Hematopoietic multipotent progenitor cell treated with erythropoietin and hydrocortisone succinate and interleukin-3 and kit ligand, for 6 days (in vitro differentiated cells): ENCODE results near the gene UBE2D1.
A peak's percentile ranks its signal among the peaks of the same experiment; 100 is the strongest.
"Not testable (repeated sequence)": the region's sequence is repeated elsewhere in the genome, so short reads cannot be mapped to it uniquely, and the experiment has no call there.

Experiments used
- DNase-seq: peaks from one replicate; pipeline ENCODE4 v3.0.0-alpha.2; 2015

The UBE2D1 gene

DNA sequence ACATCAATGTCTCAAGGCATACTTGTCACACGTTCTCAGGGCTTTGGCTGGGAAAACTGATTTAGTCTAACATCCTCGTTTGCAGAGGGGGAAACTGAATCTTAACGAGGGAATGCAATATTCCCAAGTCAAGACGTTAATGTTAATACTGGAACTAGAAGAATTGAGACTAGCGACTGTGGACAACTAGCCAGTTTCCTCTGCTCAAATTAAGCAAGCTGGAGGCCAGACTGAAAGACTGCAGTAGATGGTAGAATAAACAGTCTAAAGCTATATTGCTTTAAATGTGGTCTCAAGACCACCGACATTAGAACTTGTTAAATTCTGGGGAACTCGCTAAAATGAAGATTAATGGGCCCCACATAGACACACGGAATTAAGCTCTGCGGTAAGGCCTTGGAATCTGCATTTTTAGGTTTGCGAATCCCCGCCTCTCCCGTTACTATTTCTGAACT is 49.8 kb downstream of the UBE2D1 start:
- no peak for DNase-seq

DNA sequence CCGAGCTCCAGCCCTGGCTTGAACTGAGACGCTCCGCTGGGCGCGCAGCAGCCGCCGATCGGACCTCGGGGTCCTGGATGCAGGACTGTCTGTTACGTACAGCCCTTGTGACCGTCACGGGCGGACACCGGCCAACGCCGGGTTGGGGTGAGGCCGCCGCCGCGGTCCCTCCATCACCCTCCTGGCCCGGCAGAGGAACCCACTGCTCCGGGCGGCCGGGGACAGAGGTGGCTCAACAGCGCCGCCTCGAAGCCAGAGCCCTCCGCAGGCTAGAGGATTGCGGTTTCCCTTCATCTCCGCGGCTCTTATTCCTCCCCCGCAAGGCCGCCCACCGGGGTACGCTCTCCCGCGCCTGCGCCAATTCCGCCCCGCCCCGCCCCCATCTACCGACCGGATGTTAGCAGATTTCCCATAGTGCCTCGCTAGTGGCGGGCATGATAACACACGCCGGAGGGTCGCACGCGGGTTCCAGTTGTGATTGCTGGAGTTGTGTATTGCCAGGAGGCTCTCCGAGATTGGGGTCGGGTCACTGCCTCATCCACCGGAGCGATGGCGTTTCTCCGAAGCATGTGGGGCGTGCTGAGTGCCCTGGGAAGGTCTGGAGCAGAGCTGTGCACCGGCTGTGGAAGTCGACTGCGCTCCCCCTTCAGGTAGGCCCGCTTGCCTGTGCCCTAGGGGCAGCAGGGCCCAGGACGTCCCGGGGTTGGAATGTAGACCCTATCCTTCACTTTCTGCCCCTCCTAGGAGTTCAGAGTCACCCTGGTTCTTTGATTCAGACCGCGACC is 50.4 kb downstream of the UBE2D1 start, which contains the start of gene TFAM:
TFAM (plus strand) TSS at position 412 of the 785 bp plus-strand sequence; CDS start at position 550, 138 bp downstream.
- DNase-seq, result peak; percentile 95

DNA sequence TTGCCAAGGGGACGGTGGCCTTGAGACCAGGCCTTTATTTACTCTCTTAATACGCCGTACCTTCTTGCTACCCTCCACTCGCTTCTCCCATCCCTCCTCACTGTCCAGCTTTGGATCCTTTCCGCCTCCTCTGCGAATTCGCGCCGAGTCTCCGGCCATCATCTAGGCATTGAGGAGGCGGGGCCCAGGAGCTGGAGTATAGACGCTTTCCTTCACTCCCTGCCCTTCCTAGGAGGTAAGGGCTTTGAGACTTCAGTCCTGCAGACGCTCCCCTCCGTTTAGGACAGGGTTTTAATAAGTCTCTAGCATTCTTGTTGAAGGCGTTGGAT is 50.9 kb downstream of the UBE2D1 start:
- peak; percentile 71 for DNase-seq

GRCh38 chr10:58389024-58389423 is 54.2 kb downstream of the UBE2D1 start:
- no peak for DNase-seq

GRCh38 chr10:58393317-58393716 is 58.5 kb downstream of the UBE2D1 start:
- no peak for DNase-seq

- DNase-seq, result no peak
These were observed 59.7 kb downstream of the UBE2D1 start for GRCh38 chr10:58394471-58394870.

GRCh38 chr10:58396057-58396456 is 61.3 kb downstream of the UBE2D1 start:
- no peak for DNase-seq

GRCh38 chr10:58397830-58398229 is 63.0 kb downstream of the UBE2D1 start:
- no peak for DNase-seq

DNA sequence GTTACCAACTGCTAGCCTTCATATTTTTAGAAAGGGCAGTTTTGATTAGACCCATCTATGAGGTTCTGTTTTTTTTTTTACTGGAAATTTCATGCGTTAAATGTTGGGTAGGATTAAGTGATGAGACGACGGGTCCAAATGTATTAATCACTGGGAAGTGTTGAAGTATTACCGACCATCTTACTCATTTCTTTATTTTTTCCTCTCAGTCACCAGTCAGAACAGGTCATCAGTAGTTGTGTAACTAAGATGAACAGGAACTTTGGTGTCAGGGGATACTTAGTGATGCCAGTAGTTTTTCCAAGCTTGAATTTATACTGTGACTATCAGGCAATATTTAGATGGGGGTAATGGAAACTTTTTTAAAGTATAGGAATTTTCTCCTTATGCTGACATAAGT is 64.6 kb downstream of the UBE2D1 start:
- DNase-seq, result no peak

GRCh38 chr10:58400609-58401008 is 65.8 kb downstream of the UBE2D1 start:
- DNase-seq, result no peak

GRCh38 chr10:58404001-58404400 is 69.2 kb downstream of the UBE2D1 start:
- no peak for DNase-seq

DNA sequence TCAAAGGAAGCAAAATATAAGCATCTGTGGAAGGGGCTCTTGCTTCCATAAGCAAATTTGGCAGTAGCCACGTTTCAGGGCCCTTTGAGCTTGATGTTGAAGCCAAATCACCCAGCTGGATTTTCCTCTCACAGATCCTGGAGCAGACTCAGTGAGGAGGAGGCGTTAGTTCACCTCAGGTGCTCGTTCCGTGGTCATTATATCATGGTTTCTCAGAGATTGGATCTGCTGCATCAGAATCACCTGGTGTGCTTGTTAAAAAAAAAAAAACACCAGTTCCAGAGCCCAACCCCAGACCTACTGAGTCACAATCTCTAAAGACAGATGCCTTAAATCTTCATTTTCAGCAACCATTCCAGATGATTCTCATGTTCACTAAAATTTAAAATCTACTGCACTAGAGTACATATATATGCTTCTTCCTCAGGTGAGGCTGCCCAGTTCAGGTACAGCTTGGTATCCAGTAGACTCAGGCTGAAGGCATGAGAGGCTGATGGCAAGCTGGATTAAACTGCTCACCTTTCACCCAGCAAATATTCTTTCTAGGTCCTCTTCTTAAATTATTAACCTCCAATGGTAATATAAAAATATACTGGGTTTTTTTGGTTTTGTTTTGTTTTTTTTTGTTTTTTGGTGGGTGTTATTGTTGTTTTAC is 75.3 kb downstream of the UBE2D1 start:
- no peak for DNase-seq

- no peak for DNase-seq
These were observed 77.7 kb downstream of the UBE2D1 start for GRCh38 chr10:58412502-58412961.

- no peak for DNase-seq
These were observed 79.7 kb downstream of the UBE2D1 start for GRCh38 chr10:58414270-58415041.

- no peak for DNase-seq
These were observed 81.0 kb downstream of the UBE2D1 start for GRCh38 chr10:58415757-58416156.

- DNase-seq, result not testable (repeated sequence)
These were observed 83.1 kb downstream of the UBE2D1 start for GRCh38 chr10:58417902-58418301.
